ENCODE results near the gene PTK7. TPM values are rescaled to one million over a fixed set of nuclear protein-coding genes. Genes with fewer than 3 reads are reported as not detected.

The PTK7 gene
- total RNA-seq, 1 experiment from 2014 or later, result 257 TPM

Other genes starting within 250 kb of the PTK7 start
- gene RPL7L1, start 196.7 kb upstream of the PTK7 start, total RNA-seq (2014; rRNA removed; shearing (Covaris generic)), result 120 and 159 TPM in 2 replicates
- gene PTCRA, start 160.3 kb upstream of the PTK7 start, total RNA-seq (2014; rRNA removed; shearing (Covaris generic)), result not detected in 2 replicates
- 47.5 and 52.5 TPM in 2 replicates for gene CNPY3, start 146.8 kb upstream of the PTK7 start, total RNA-seq (2014; rRNA removed; shearing (Covaris generic))
- gene GNMT, start 115.6 kb upstream of the PTK7 start, total RNA-seq (2014; rRNA removed; shearing (Covaris generic)), result 0.75 TPM in 1 of 2 replicates, not detected in the other
- 14.1 and 19.2 TPM in 2 replicates for gene PEX6, start 97.1 kb upstream of the PTK7 start, total RNA-seq (2014; rRNA removed; shearing (Covaris generic))
- gene PPP2R5D, start 91.7 kb upstream of the PTK7 start, total RNA-seq (2014; rRNA removed; shearing (Covaris generic)), result 64.8 and 71.0 TPM in 2 replicates
- gene MEA1, start 62.4 kb upstream of the PTK7 start, total RNA-seq (2014; rRNA removed; shearing (Covaris generic)), result 77.0 and 78.3 TPM in 2 replicates
- 131 and 136 TPM in 2 replicates for gene KLHDC3, start 62.1 kb upstream of the PTK7 start, total RNA-seq (2014; rRNA removed; shearing (Covaris generic))
- gene RRP36, start 54.7 kb upstream of the PTK7 start, total RNA-seq (2014; rRNA removed; shearing (Covaris generic)), result 140 and 164 TPM in 2 replicates
- 29.0 and 33.1 TPM in 2 replicates for gene CUL7, start 22.5 kb upstream of the PTK7 start, total RNA-seq (2014; rRNA removed; shearing (Covaris generic))
- 51.0 and 92.2 TPM in 2 replicates for gene MRPL2, start 16.9 kb upstream of the PTK7 start, total RNA-seq (2014; rRNA removed; shearing (Covaris generic))
- gene KLC4, start 16.7 kb upstream of the PTK7 start, total RNA-seq (2014; rRNA removed; shearing (Covaris generic)), result 13.8 and 14.1 TPM in 2 replicates
- gene SRF, start 95.0 kb downstream of the PTK7 start, total RNA-seq (2014; rRNA removed; shearing (Covaris generic)), result 43.1 and 46.2 TPM in 2 replicates
- gene CUL9, start 105.9 kb downstream of the PTK7 start, total RNA-seq (2014; rRNA removed; shearing (Covaris generic)), result 0.98 and 8.9 TPM in 2 replicates
- gene DNPH1, start 153.2 kb downstream of the PTK7 start, total RNA-seq (2014; rRNA removed; shearing (Covaris generic)), result 223 and 291 TPM in 2 replicates
- not detected in 2 replicates for gene TTBK1, start 167.2 kb downstream of the PTK7 start, total RNA-seq (2014; rRNA removed; shearing (Covaris generic))
- gene SLC22A7, start 221.9 kb downstream of the PTK7 start, total RNA-seq (2014; rRNA removed; shearing (Covaris generic)), result not detected in 2 replicates
- not detected in 2 replicates for gene CRIP3, start 232.5 kb downstream of the PTK7 start, total RNA-seq (2014; rRNA removed; shearing (Covaris generic))